IMR-90 (cell line): ENCODE results near the gene RHO. TPM values are rescaled to one million over a fixed set of nuclear protein-coding genes. Genes with fewer than 3 reads are reported as not detected.
A peak's percentile ranks its signal among the peaks of the same experiment; 100 is the strongest.
"Not testable (repeated sequence)": the region's sequence is repeated elsewhere in the genome, so short reads cannot be mapped to it uniquely, and the experiment has no call there.

ENCODE experiments used
- ATAC-seq: fragments of 200-7000 bp; cut with Tn5 transposase; 2 replicates; pipeline ENCODE4 v1.9.1; 2020; ENCODE audit warnings: low read depth, mild to moderate bottlenecking, moderate library complexity
- BruUV-seq: library from RNA; stranded (reverse); fragments of 400-500 nt; replicated peaks from 2 replicates; lab custom pipeline; 2021; lab: Mats Ljungman, UMichigan
- CTCF ChIA-PET: fragments of 300-600 bp; formaldehyde crosslinking; extraction: SDS; loops from one replicate; lab custom pipeline; 2021; ENCODE audit warnings: antibody characterized with exemption; lab: Yijun Ruan, JAX
- POLR2A ChIA-PET: fragments of 300-600 bp; sonication (Branson Sonifier 250); formaldehyde crosslinking; loops from one replicate; lab custom pipeline; 2022; ENCODE audit warnings: antibody characterized with exemption; ENCODE audit not compliant: unreplicated experiment; lab: Charles Lee
- DNase-seq: peaks from one replicate; pipeline ENCODE4 v3.0.0; 2013
- H2AFZ ChIP-seq: replicated peaks from 2 replicates; pipeline ENCODE3; 2013; ENCODE audit warnings: low read length, mild to moderate bottlenecking; ENCODE audit not compliant: poor library complexity
- H2AK5ac ChIP-seq: 2 replicates; pipeline ENCODE4 v1.6.1; 2013; ENCODE audit warnings: low read depth, low read length, inconsistent platforms
- H2AK9ac ChIP-seq: replicated peaks from 2 replicates; pipeline ENCODE3; 2013; ENCODE audit warnings: mild to moderate bottlenecking, low read depth, low read length, moderate library complexity; ENCODE audit not compliant: poor library complexity
- H2BK120ac ChIP-seq: 2 replicates; pipeline ENCODE4 v1.6.1; 2013; ENCODE audit warnings: low read depth, low read length, inconsistent platforms
- H2BK15ac ChIP-seq: 3 replicates; pipeline ENCODE4 v1.6.1; 2013; ENCODE audit warnings: low read depth, low read length, inconsistent platforms
- H2BK20ac ChIP-seq: 2 replicates; pipeline ENCODE4 v1.6.1; 2013; ENCODE audit warnings: low read depth, mild to moderate bottlenecking, inconsistent platforms, low read length, moderate library complexity
- H2BK5ac ChIP-seq: 2 replicates; pipeline ENCODE4 v1.6.1; 2013; ENCODE audit warnings: mild to moderate bottlenecking, low read depth, low read length, inconsistent platforms; ENCODE audit not compliant: poor library complexity, severe bottlenecking
- H3K14ac ChIP-seq: replicated peaks from 2 replicates; pipeline ENCODE4 v1.6.1; 2013; ENCODE audit warnings: low read depth, low read length, inconsistent platforms
- H3K18ac ChIP-seq: 2 replicates; pipeline ENCODE4 v1.6.1; 2013; ENCODE audit warnings: low read depth, low read length, control low read depth
- H3K23ac ChIP-seq: 2 replicates; pipeline ENCODE4 v1.6.1; 2013; ENCODE audit warnings: low read depth, low read length, inconsistent platforms
- H3K27ac ChIP-seq: 2 replicates; pipeline ENCODE4 v1.5.1; 2013; ENCODE audit warnings: mild to moderate bottlenecking, control low read depth, low read length; ENCODE audit not compliant: insufficient read depth
- H3K27me3 ChIP-seq: 2 replicates; pipeline ENCODE4 v1.6.1; 2013; ENCODE audit warnings: low read length; ENCODE audit not compliant: control insufficient read depth, insufficient read depth
- H3K36me3 ChIP-seq: 2 replicates; pipeline ENCODE4 v1.6.1; 2013; ENCODE audit warnings: low read length, mixed read lengths; ENCODE audit not compliant: control insufficient read depth, insufficient read depth
- H3K4ac ChIP-seq: 2 replicates; pipeline ENCODE4 v1.6.1; 2013; ENCODE audit warnings: low read depth, low read length, inconsistent platforms
- H3K4me1 ChIP-seq: 2 replicates; pipeline ENCODE4 v1.6.1; 2013; ENCODE audit warnings: low read length, mixed read lengths; ENCODE audit not compliant: control insufficient read depth, insufficient read depth
- H3K4me2 ChIP-seq: 2 replicates; pipeline ENCODE4 v1.6.1; 2013; ENCODE audit warnings: low read depth, mild to moderate bottlenecking, control low read depth, low read length, moderate library complexity
- H3K4me3 ChIP-seq: 2 replicates; pipeline ENCODE4 v1.5.1; 2013; ENCODE audit warnings: low read depth, mild to moderate bottlenecking, control low read depth, low read length, moderate library complexity; ENCODE audit not compliant: insufficient read depth
- H3K56ac ChIP-seq: 2 replicates; pipeline ENCODE4 v1.6.1; 2013; ENCODE audit warnings: low read length, inconsistent platforms; ENCODE audit not compliant: insufficient read depth; ENCODE audit errors: extremely low read depth
- H3K79me1 ChIP-seq, 2 experiments: 2 replicates each; pipeline ENCODE4 v1.6.1; 2013; ENCODE audit warnings: low read length in 2 of 2, inconsistent platforms in 1 of 2, low read depth in 1 of 2
- H3K9ac ChIP-seq: 2 replicates; pipeline ENCODE4 v1.6.1; 2013; ENCODE audit warnings: low read depth, low read length, control low read depth
- H3K9me1 ChIP-seq: 2 replicates; pipeline ENCODE4 v1.6.1; 2013; ENCODE audit warnings: low read length, inconsistent platforms; ENCODE audit not compliant: insufficient read depth
- H3K9me3 ChIP-seq: 2 replicates; pipeline ENCODE4 v1.6.1; 2013; ENCODE audit warnings: low read length; ENCODE audit not compliant: control insufficient read depth, insufficient read depth
- H4K20me1 ChIP-seq: 2 replicates; pipeline ENCODE4 v1.6.1; 2013; ENCODE audit warnings: low read length, inconsistent platforms; ENCODE audit not compliant: insufficient read depth
- H4K5ac ChIP-seq: 2 replicates; pipeline ENCODE4 v1.6.1; 2013; ENCODE audit warnings: mild to moderate bottlenecking, low read depth, low read length, control low read depth
- H4K8ac ChIP-seq, 2 experiments: 2 replicates each; pipeline ENCODE4 v1.6.1; 2013; ENCODE audit warnings: low read depth in 2 of 2, low read length in 2 of 2, control low read depth in 1 of 2, inconsistent platforms in 1 of 2
- H4K91ac ChIP-seq: 2 replicates; pipeline ENCODE4 v1.6.1; 2013; ENCODE audit warnings: low read depth, low read length, inconsistent platforms; ENCODE audit not compliant: insufficient read depth
- FOS ChIP-seq: fragments of 150-350 bp; IDR thresholded peaks from 2 replicates; pipeline ENCODE4 v1.6.1; 2016; ENCODE audit warnings: low read depth, low read length
- MXI1 ChIP-seq: IDR thresholded peaks from 2 replicates; pipeline ENCODE4 v1.6.1; 2012; ENCODE audit warnings: low read depth, mild to moderate bottlenecking, low read length, moderate library complexity, borderline replicate concordance
- WGBS, 2 experiments: methylation state at CpG; one replicate each; pipeline versions ENCODE4 v1.1.5 to v1.1.7; 2013; ENCODE audit warnings: missing lambda C conversion rate in 2 of 2; ENCODE audit not compliant: insufficient read length in 1 of 2; ENCODE audit errors: extremely low coverage in 2 of 2; 5-methylcytosine and 5-hydroxymethylcytosine counted together
- dilution Hi-C: fragments of 300-500 bp; cut with HindIII; formaldehyde crosslinking; loops from one replicate; pipeline ENCODE4 v1.14.3; 2018; ENCODE audit warnings: low sequenced_read_pairs; ENCODE audit not compliant: unreplicated experiment
- in situ Hi-C: fragments of 300-500 bp; cut with MboI; formaldehyde crosslinking; loops from 3 replicates; pipeline ENCODE4 v1.14.3; 2019; ENCODE audit warnings: low sequenced_read_pairs, inconsistent platforms, mixed read lengths
- intact Hi-C: fragments of 100-400 bp; cut with micrococcal nuclease; formaldehyde crosslinking; loops from 2 replicates; pipeline ENCODE4 v1.10.0; 2022
- polyA plus RNA-seq, 3 experiments: library from polyadenylated mRNA; depleted of rRNA; stranded (reverse); fragments of >200 nt; gene quantifications; 2 replicates each; pipeline ENCODE4 v1.2.3, GENCODE V29; 2012; ENCODE audit warnings: low replicate concordance in 1 of 3
- total RNA-seq: library from RNA; depleted of rRNA; stranded (reverse); fragments of >200 nt; gene quantifications from 2 replicates; pipeline ENCODE4 v1.2.3, GENCODE V29; 2012

RHO gene
- total and polyA plus RNA-seq, 2 of the 4 experiments (the other 2 are of a cell fraction) = not detected

- Histone ChIP-seq H2AFZ (peak overlapping the region; percentile 65), H3K9me1 (peaks cover 29% of the 10 kb centered on the region), H2BK120ac (peak overlapping the region; percentile 99), H2AK5ac (peak overlapping the region; percentile 98), H3K4me1 (peaks cover 44% of the 10 kb centered on the region), H3K18ac (peak overlapping the region; percentile 100), H3K14ac (peak overlapping the region; percentile 90), H2BK15ac (peak overlapping the region; percentile 45), H3K4me2 (peak overlapping the region; percentile 52), H3K23ac (peak overlapping the region; percentile 39), H4K5ac (peak overlapping the region; percentile 99), H4K91ac (peak overlapping the region; percentile 82), H3K4ac (peak overlapping the region; percentile 98), H2BK20ac (peak overlapping the region; percentile 99), H3K79me1 (peaks cover 2 to 46% of the 10 kb centered on the region in 2 experiments; a peak in 2 of 4 replicates), H2AK9ac (peak overlapping the region; percentile 80), H3K9ac (peak overlapping the region; percentile 55), H3K27ac (peak overlapping the region; percentile 99), H3K56ac (peak overlapping the region; percentile 26; the same call in 1 of the 2 replicates), H2BK5ac (peak overlapping the region; percentile 97), H4K8ac (peak overlapping the region; percentile 32 to 72)
- H3K27me3 ChIP-seq, H3K36me3 ChIP-seq, in situ Hi-C loops, H3K4me3 ChIP-seq, dilution Hi-C loops, H4K20me1 ChIP-seq, BruUV-seq, intact Hi-C loops, POLR2A ChIA-PET, H3K9me3 ChIP-seq: not testable (repeated sequence)
- TF ChIP-seq MXI1 (0 out of 2 replicates have a peak, but pooled peaks have one; percentile 10), FOS (peak; percentile 46; the same call in 1 of the 2 replicates)
- ATAC-seq (peak; percentile 81), DNase-seq (peak; percentile 90)
- no CpG with 5 or more reads among the region's 10 CpGs for WGBS, 2 experiments
- CTCF ChIA-PET = interaction anchor here (1.2 kb wide), 1 partner anchor 54 kb away, joined by 4 read pairs; no protein-coding TSS in a partner anchor
Measured at GRCh38 chr3:129495006-129495639, 33.3 kb upstream of the RHO start.

GRCh38 chr3:129497876-129498275, 30.6 kb upstream of the RHO start:
- 0 out of 2 replicates have a peak overlapping the region, but pooled peaks have one; percentile 40 for H3K9ac ChIP-seq
- H3K4ac ChIP-seq = peak overlapping the region; percentile 58; the same call in 1 of the 2 replicates
- H4K91ac ChIP-seq = peak overlapping the region; percentile 5; the same call in 1 of the 2 replicates
- DNase-seq, H3K4me2 ChIP-seq, POLR2A ChIA-PET, BruUV-seq, in situ Hi-C loops, CTCF ChIA-PET, intact Hi-C loops, H3K27ac ChIP-seq, dilution Hi-C loops, H4K8ac ChIP-seq, H3K23ac ChIP-seq, H3K4me3 ChIP-seq, ATAC-seq, H3K36me3 ChIP-seq, H2AK9ac ChIP-seq, H3K27me3 ChIP-seq, H4K20me1 ChIP-seq, H2BK20ac ChIP-seq, H3K56ac ChIP-seq, H3K9me3 ChIP-seq, H2AFZ ChIP-seq: not testable (repeated sequence)
- H2BK5ac ChIP-seq = peak overlapping the region; percentile 24
- peak overlapping the region; percentile 1 for H3K14ac ChIP-seq
- peak overlapping the region; percentile 46; the same call in 1 of the 2 replicates for H2BK120ac ChIP-seq
- peaks cover 31% of the 10 kb centered on the region for H3K4me1 ChIP-seq
- peaks cover 0 to 24% of the 10 kb centered on the region in 2 experiments; a peak in 2 of 4 replicates for H3K79me1 ChIP-seq
- peak overlapping the region; percentile 51; the same call in 1 of the 3 replicates for H2BK15ac ChIP-seq
- H4K5ac ChIP-seq = peak overlapping the region; percentile 65
- peaks cover 26% of the 10 kb centered on the region for H3K9me1 ChIP-seq
- H3K18ac ChIP-seq = peak overlapping the region; percentile 65
- 50% methylated on average over 1 of the region's 2 CpGs; no CpG with 5 or more reads in 1 of the 2 experiments for WGBS, 2 experiments
- H2AK5ac ChIP-seq = peak overlapping the region; percentile 17; the same call in 1 of the 2 replicates
